G401.6 (cell line): ENCODE data around the gene BUD13.

Experiments
- FAIRE-seq: peaks from 2 replicates; lab custom pipeline; 2012; peaks lifted over from hg19 to GRCh38; lab: Jason Lieb, UNC

BUD13 gene

GRCh38 chr11:116712428-116712827, 60.4 kb downstream of the BUD13 start:
- FAIRE-seq: no peak

GRCh38 chr11:116710762-116711161, 62.0 kb downstream of the BUD13 start:
- FAIRE-seq: no peak

- FAIRE-seq: no peak
These were observed 62.6 kb downstream of the BUD13 start for GRCh38 chr11:116710001-116710674.

GRCh38 chr11:116707746-116708145, 65.0 kb downstream of the BUD13 start:
- no peak for FAIRE-seq

DNA sequence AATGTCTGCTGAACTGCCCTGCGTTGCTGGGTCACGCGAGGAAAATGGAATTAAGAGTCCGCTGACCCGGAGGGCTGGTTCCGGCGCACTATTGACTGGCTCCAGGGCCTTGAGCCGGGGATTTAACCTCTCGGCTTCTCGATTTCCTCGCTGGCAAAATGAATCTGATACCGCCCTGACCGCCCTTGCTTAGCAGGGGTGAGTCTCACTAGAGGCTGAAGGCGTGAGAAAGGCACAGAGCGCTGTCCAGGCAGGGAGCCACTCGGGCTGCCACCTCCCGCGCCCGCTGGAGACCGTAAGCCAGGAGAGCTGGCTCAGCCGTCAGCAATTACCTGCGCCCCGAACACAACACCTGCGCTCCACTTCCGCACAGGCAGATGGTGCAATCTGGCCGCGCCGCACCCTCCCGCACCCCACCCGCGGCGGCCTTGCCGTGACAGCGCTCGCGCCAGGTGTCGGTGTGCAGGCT, 65.6 kb downstream of the BUD13 start:
- FAIRE-seq: no peak

- no peak for FAIRE-seq
These were observed 69.4 kb downstream of the BUD13 start for GRCh38 chr11:116703421-116703820.

DNA sequence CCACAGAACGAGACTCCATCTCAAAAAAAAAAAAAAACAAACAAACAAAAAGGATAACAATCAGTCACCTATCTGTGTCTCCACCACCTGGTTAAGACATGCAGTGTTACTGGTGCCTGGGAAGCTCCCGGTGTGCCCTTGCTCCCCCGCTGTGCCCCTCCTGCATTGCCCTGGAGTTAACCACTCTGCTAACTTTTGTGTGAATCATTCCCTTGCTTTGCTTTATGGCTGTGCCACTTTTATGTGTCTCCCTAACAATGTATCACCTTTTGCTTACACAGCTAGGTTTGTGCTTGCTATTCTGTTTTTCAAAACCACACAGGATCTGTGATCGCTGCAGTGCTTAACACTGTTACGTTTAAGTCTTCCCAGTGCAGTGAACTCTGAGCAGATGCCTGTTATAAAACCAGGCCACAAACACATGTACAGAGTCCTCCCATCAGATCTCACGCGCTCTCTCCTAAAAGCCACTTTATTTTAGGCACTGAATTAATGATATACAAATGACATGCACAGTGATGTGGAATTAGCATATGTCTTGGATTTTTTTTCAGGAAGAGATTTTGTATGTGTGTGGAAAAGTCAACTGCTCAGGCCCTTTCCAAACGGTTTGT, 69.9 kb downstream of the BUD13 start:
- FAIRE-seq: no peak

GRCh38 chr11:116701876-116702275, 70.9 kb downstream of the BUD13 start:
- FAIRE-seq: no peak

DNA sequence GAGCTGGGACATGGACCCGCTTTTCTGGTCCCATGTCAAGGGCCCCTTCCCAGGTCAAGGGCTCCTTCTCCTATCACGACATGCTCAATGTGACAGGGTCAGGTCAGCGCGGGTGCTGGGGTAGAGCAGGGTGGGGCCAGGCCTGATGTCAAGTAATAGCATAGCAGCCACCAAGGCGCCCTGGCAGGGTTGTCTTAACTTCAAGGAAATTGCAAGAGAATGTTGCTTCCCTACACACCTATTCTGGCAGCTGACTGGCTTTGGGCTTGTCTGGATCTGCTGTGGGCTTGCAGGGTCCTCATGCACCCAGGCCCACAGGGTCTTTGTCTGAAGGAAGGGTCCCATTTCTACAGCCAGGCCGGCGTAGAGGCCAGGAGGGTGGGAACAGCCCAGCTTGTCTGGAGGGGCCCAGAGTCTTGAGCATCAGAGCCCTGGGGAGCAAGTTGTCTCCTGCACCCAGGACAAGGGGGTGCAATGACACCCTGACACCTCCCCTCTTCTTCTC, 71.4 kb downstream of the BUD13 start:
- no peak for FAIRE-seq

GRCh38 chr11:116700586-116701220, 72.1 kb downstream of the BUD13 start:
- FAIRE-seq: no peak
